Stimulated activated CD8-positive, alpha-beta memory T cell treated with anti-CD3 and anti-CD28 coated beads, Interleukin-12 subunit alpha, Interleukin-12 subunit beta, amount 100 ng/mL, for 24 hours (primary cell): ENCODE data around the gene ISYNA1.
A peak's percentile ranks its signal among the peaks of the same experiment; 100 is the strongest.

Experiments
- DNase-seq: peaks from one replicate; pipeline ENCODE4 v3.0.0-alpha.2; 2020; ENCODE audit errors: extremely low read depth

Gene ISYNA1

GRCh38 chr19:18392417-18392816, 45.5 kb downstream of the ISYNA1 start:
- DNase-seq: no peak

GRCh38 chr19:18391509-18392075, 46.3 kb downstream of the ISYNA1 start:
- DNase-seq: no peak

GRCh38 chr19:18390065-18390907, 47.6 kb downstream of the ISYNA1 start:
- no peak for DNase-seq

- no peak for DNase-seq
Observed at GRCh38 chr19:18389726-18390064, 48.2 kb downstream of the ISYNA1 start.

- DNase-seq: no peak
Observed at GRCh38 chr19:18388960-18389725, 48.8 kb downstream of the ISYNA1 start.

- DNase-seq: peak; percentile 34
Observed at GRCh38 chr19:18388100-18388959, 49.6 kb downstream of the ISYNA1 start.

- no peak for DNase-seq
Observed at GRCh38 chr19:18386543-18387271, 51.2 kb downstream of the ISYNA1 start.

- no peak for DNase-seq
Observed at GRCh38 chr19:18385675-18386542, 52.0 kb downstream of the ISYNA1 start, which contains the start of gene GDF15. Gene GDF15, plus strand, starts transcription at chr19:18386158. Its CDS starts 32 bp downstream, at chr19:18386190.

GRCh38 chr19:18385359-18385674, 52.6 kb downstream of the ISYNA1 start:
- DNase-seq: no peak

- no peak for DNase-seq
Observed at GRCh38 chr19:18384775-18385174, 53.2 kb downstream of the ISYNA1 start.
